Left ventricle myocardium inferior (tissue), 1 donor: ENCODE results near the gene HDC. TPM values are rescaled to one million over a fixed set of nuclear protein-coding genes. Genes with fewer than 3 reads are reported as not detected.

ENCODE experiments used
- DNase-seq: peaks from one replicate; pipeline ENCODE4 v3.0.0-alpha.2; 2020
- H3K27ac ChIP-seq: fragments of 200-600 bp; replicated peaks from 2 replicates; pipeline ENCODE4 v1.8.0; 2021
- H3K27me3 ChIP-seq: fragments of 200-600 bp; 2 replicates; pipeline ENCODE4 v1.8.0; 2021; ENCODE audit warnings: low read depth
- H3K36me3 ChIP-seq: fragments of 200-600 bp; 2 replicates; pipeline ENCODE4 v1.8.0; 2021
- H3K4me1 ChIP-seq: fragments of 200-600 bp; 2 replicates; pipeline ENCODE4 v1.8.0; 2021
- H3K4me3 ChIP-seq: fragments of 200-600 bp; 2 replicates; pipeline ENCODE4 v1.8.0; 2021; ENCODE audit warnings: mild to moderate bottlenecking, moderate library complexity
- H3K9me3 ChIP-seq: fragments of 200-600 bp; replicated peaks from 2 replicates; pipeline ENCODE4 v1.8.0; 2021
- intact Hi-C: fragments of 100-400 bp; cut with micrococcal nuclease; formaldehyde crosslinking; loops from one replicate; pipeline ENCODE4 v1.11.0; 2022
- total RNA-seq: library from RNA; stranded (reverse); fragmentation: NEBNext Ultra II Directional; extraction: Animal tissue kit (Norgen Biotek cat#: 25700); gene quantifications from one replicate; pipeline ENCODE4 v1.2.1, GENCODE V29; 2021
- TF ChIP-seq, protein P1 (sequence below): fragments of 200-600 bp; IDR thresholded peaks from 2 replicates; pipeline ENCODE4 v1.8.0; 2021; ENCODE audit warnings: antibody characterized with exemption, mild to moderate bottlenecking, borderline replicate concordance
- donor health status: DM: no; HTN: yes; CAD: no; lungs with severe emphysema.

Gene HDC
- total RNA-seq, 1 donor from 2014 or later, result 0.52 TPM

DNA sequence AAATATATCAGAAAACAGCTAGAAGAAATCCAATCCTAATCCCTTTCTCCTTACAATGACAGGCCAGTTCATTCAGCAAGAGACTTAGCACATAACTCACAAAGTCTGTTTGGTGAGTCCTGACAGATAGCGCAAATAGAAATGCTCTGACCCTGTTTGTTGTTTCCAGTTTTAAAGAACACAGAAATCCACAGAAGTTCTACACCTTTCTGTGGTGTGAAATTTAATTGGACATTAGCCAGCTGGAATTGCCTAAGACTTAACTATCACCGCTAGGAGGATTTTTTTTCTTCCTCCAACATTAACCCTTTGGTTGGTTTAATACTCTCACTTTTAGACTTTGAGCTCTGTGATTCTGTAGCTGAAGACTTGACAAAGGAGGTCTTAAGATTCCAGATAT lies 30.8 kb downstream of the HDC start:
- Histone ChIP-seq H3K27ac (no peak overlapping the region), H3K36me3 (no peaks in the 10 kb centered on the region), H3K4me3 (no peak overlapping the region), H3K9me3 (no peaks in the 10 kb centered on the region), H3K27me3 (no peaks in the 10 kb centered on the region), H3K4me1 (no peaks in the 10 kb centered on the region)
- intact Hi-C loops, result no loop called here
- TF ChIP-seq, protein P1, sequence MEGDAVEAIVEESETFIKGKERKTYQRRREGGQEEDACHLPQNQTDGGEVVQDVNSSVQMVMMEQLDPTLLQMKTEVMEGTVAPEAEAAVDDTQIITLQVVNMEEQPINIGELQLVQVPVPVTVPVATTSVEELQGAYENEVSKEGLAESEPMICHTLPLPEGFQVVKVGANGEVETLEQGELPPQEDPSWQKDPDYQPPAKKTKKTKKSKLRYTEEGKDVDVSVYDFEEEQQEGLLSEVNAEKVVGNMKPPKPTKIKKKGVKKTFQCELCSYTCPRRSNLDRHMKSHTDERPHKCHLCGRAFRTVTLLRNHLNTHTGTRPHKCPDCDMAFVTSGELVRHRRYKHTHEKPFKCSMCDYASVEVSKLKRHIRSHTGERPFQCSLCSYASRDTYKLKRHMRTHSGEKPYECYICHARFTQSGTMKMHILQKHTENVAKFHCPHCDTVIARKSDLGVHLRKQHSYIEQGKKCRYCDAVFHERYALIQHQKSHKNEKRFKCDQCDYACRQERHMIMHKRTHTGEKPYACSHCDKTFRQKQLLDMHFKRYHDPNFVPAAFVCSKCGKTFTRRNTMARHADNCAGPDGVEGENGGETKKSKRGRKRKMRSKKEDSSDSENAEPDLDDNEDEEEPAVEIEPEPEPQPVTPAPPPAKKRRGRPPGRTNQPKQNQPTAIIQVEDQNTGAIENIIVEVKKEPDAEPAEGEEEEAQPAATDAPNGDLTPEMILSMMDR, result no peak
- DNase-seq, result no peak

DNA sequence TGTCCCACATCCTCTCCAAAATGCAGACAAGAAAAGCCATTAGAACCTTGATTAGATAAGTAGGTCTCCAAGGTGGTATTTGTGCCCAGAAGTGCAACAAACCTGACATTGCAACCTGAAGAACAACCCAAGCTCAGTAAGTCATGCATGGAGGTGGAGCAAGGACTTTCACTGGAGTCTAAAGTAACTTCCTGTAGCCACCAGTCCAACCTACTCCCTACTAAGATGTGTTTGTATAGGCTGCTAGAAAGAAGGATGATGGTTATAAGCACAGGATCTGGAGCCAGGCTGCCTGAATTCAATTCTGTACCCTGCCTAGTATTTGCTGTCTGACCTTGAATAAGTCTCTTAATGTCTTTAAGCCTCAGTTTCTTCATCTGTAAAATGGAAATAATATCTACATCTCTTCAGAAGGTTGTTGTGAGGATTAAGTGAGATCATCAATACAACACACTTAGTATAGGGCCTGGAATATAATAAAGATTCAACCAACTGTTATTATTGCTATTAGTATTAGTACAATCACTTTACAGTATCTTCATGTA lies 32.3 kb downstream of the HDC start:
- TF ChIP-seq, protein P1, result no peak
- no peak for DNase-seq
- H3K27ac ChIP-seq, result no peak overlapping the region
- no peaks in the 10 kb centered on the region for H3K27me3 ChIP-seq
- intact Hi-C loops, result no loop called here
- no peak overlapping the region for H3K4me3 ChIP-seq
- no peaks in the 10 kb centered on the region for H3K36me3 ChIP-seq
- H3K9me3 ChIP-seq, result no peaks in the 10 kb centered on the region
- no peaks in the 10 kb centered on the region for H3K4me1 ChIP-seq

GRCh38 chr15:50232791-50233190 lies 32.7 kb downstream of the HDC start:
- no peak for DNase-seq
- no peaks in the 10 kb centered on the region for H3K9me3 ChIP-seq
- H3K4me3 ChIP-seq, result no peak overlapping the region
- no peaks in the 10 kb centered on the region for H3K27me3 ChIP-seq
- H3K27ac ChIP-seq, result no peak overlapping the region
- intact Hi-C loops, result no loop called here
- TF ChIP-seq, protein P1, result no peak
- no peaks in the 10 kb centered on the region for H3K4me1 ChIP-seq
- no peaks in the 10 kb centered on the region for H3K36me3 ChIP-seq

DNA sequence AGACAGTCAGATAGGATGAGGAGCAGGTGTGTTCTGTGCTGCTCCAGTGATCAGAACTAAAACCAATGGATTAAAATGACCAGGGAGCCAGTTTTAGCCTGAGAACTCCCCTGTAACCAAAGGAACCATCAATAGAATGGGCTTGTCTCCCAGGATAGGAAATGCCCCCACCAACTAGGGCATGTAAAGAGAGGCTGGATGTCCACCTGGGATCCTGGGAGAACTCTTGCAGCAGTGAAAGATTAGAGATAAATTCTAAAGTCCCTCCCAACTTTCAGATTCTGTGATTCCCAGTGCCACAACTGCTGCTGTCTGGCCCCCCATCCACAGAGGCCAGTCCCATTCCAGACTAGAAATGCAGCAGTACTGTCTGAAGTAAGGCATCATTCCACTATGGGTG lies 33.8 kb downstream of the HDC start:
- Histone ChIP-seq H3K27ac (no peak overlapping the region), H3K36me3 (no peaks in the 10 kb centered on the region), H3K4me1 (no peaks in the 10 kb centered on the region), H3K9me3 (no peaks in the 10 kb centered on the region), H3K4me3 (no peak overlapping the region), H3K27me3 (no peaks in the 10 kb centered on the region)
- TF ChIP-seq, protein P1, result no peak
- intact Hi-C loops, result no loop called here
- no peak for DNase-seq

DNA sequence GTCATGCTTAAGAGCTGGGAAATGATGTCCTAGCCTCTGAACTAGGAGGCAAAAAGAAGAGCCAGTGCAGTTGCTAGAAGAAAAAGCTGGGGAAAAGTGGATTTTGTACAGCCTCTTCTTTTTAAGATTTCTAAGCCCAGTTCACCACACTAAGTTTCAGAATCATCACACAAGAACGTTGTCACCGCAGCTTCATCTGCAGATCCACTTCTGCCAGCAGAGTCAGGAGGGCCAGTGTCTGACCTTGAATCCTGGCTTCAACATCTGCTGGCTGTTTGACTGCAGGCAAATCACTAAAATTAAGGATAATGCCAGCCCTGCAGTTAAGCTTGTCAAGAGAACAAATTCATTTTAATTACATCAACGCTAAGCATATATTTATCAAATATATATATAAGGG lies 36.2 kb downstream of the HDC start:
- Histone ChIP-seq H3K9me3 (no peaks in the 10 kb centered on the region), H3K27me3 (no peaks in the 10 kb centered on the region), H3K4me1 (no peaks in the 10 kb centered on the region), H3K4me3 (no peak overlapping the region), H3K36me3 (no peaks in the 10 kb centered on the region), H3K27ac (no peak overlapping the region)
- DNase-seq, result no peak
- intact Hi-C loops, result no loop called here
- TF ChIP-seq, protein P1, result no peak
